T-cell (primary cell): ENCODE data around the gene PRKAR1B. TPM values are rescaled to one million over a fixed set of nuclear protein-coding genes. Genes with fewer than 3 reads are reported as not detected.
"Not testable (repeated sequence)": the region's sequence is repeated elsewhere in the genome, so short reads cannot be mapped to it uniquely, and the experiment has no call there.

Source experiments
- ATAC-seq, 4 experiments: fragments of 200-7000 bp in 3 of 4; fragments of 150-1000 bp in 1 of 4; cut with Tn5 transposase; replicated peaks in 1 of 4; 1 replicate in 3 of 4; 2 replicates in 1 of 4; pipeline ENCODE4 v1.10.0; 2021; ENCODE audit warnings: moderate library complexity in 3 of 4, mild to moderate bottlenecking in 2 of 4, moderate number of reproducible peaks in 1 of 4
- CTCF ChIA-PET, 2 donors: fragments of 300-600 bp; sonication (Branson Sonifier 250); formaldehyde crosslinking; loops; one replicate each; lab custom pipeline; 2022; ENCODE audit warnings: antibody characterized with exemption in 2 of 2; lab: Charles Lee
- POLR2A ChIA-PET, 2 donors: fragments of 300-600 bp; sonication (Branson Sonifier 250); formaldehyde crosslinking; loops; one replicate each; lab custom pipeline; 2022; ENCODE audit warnings: antibody characterized with exemption in 2 of 2; lab: Charles Lee
- DNase-seq, 35 experiments: peaks; one replicate each; pipeline versions ENCODE4 v3.0.0 to v3.0.0-alpha.2; 2013 to 2023
- H3K27ac ChIP-seq: one replicate; pipeline ENCODE4 v1.5.1; 2013; ENCODE audit warnings: low read length
- H3K27me3 ChIP-seq, 2 experiments: replicated peaks in 1 of 2; 1 replicate in 1 of 2; 2 replicates in 1 of 2; pipeline versions ENCODE4 v1.6.1 to v1.7.0; 2013; ENCODE audit warnings: low read length in 1 of 2, mixed read lengths in 1 of 2; ENCODE audit not compliant: control insufficient read depth in 2 of 2, insufficient read depth in 2 of 2; ENCODE audit errors: extremely low read depth in 1 of 2
- H3K36me3 ChIP-seq, 2 donors: 1 replicate in 1 of 2; 2 replicates in 1 of 2; pipeline versions ENCODE4 v1.6.1 to v1.7.0; 2013; ENCODE audit warnings: low read length in 1 of 2; ENCODE audit not compliant: control insufficient read depth in 2 of 2, insufficient read depth in 1 of 2; ENCODE audit errors: extremely low read depth in 1 of 2
- H3K4me1 ChIP-seq, 2 experiments: 1 replicate in 1 of 2; 2 replicates in 1 of 2; pipeline versions ENCODE4 v1.6.1 to v1.7.0; 2013; ENCODE audit warnings: low read length in 2 of 2, mixed read lengths in 1 of 2; ENCODE audit not compliant: insufficient read depth in 2 of 2, control insufficient read depth in 1 of 2; ENCODE audit errors: extremely low read depth in 1 of 2
- H3K4me3 ChIP-seq, 2 donors: 1 replicate in 1 of 2; 2 replicates in 1 of 2; pipeline versions ENCODE4 v1.5.1 to v1.7.0; 2013; ENCODE audit warnings: mild to moderate bottlenecking in 2 of 2, low read length in 1 of 2, moderate library complexity in 1 of 2; ENCODE audit not compliant: control insufficient read depth in 1 of 2; ENCODE audit errors: extremely low read depth in 1 of 2
- H3K9me3 ChIP-seq: 2 replicates; pipeline ENCODE4 v1.7.0; 2013
- H3K27ac Mint-ChIP-seq, 2 donors: one replicate each; pipeline ENCODE4 v1.8.0; 2020 to 2021; ENCODE audit warnings: mild to moderate bottlenecking in 2 of 2, mixed read lengths in 2 of 2
- H3K27me3 Mint-ChIP-seq, 2 donors: one replicate each; pipeline ENCODE4 v1.8.0; 2021 to 2022; ENCODE audit warnings: mixed read lengths in 2 of 2
- H3K36me3 Mint-ChIP-seq: one replicate; pipeline ENCODE4 v1.8.0; 2021; ENCODE audit warnings: mixed read lengths
- H3K4me1 Mint-ChIP-seq, 3 donors: one replicate each; pipeline ENCODE4 v1.8.0; 2020 to 2022; ENCODE audit warnings: mixed read lengths in 3 of 3, mild to moderate bottlenecking in 1 of 3
- H3K4me3 Mint-ChIP-seq, 3 donors: one replicate each; pipeline ENCODE4 v1.8.0; 2020 to 2022; ENCODE audit warnings: mild to moderate bottlenecking in 3 of 3, mixed read lengths in 3 of 3, moderate library complexity in 3 of 3
- H3K9me3 Mint-ChIP-seq, 3 donors: one replicate each; pipeline ENCODE4 v1.8.0; 2020 to 2022; ENCODE audit warnings: mixed read lengths in 3 of 3
- WGBS: methylation state at CpG from one replicate; pipeline ENCODE4 v1.1.5; 2013; ENCODE audit warnings: missing lambda C conversion rate; ENCODE audit not compliant: insufficient coverage; 5-methylcytosine and 5-hydroxymethylcytosine counted together
- total RNA-seq, 35 experiments: library from RNA in 6 of 35; stranded (reverse) in 6 of 35; fragments of 120-200 nt in 1 of 35; gene quantifications; one replicate each; pipeline versions ENCODE4 v1.2.1 to v1.2.4 and lab custom pipeline; 2013 to 2026

PRKAR1B gene
- total RNA-seq, 5 donors from 2014 or later (not counting 1 experiment from before 2014, with no cell fraction given) = 20.7 to 35.4 (median 24.4) TPM

DNA sequence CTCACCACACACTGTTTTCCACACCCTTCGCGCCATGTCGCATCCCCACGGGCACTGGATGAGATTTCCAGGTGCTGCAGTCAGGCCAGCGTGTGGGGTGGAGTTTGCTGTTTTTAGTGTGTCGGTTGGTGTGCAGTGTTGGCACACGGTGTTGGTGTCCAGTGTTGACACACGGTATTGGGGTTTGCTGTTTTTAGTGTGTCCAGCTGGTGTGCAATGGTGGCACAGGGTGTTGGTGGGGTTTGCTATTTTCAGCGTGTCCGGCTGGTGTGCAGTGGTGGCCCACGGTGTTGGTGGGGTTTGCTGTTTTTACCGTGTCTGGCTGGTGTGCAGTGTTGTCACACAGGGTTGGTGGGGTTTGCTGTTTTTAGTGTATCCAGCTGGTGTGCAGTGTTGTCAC lies 20.1 kb upstream of the PRKAR1B start:
- Mint-ChIP-seq H3K36me3 (peaks cover 34% of the 10 kb centered on the region), H3K27me3 (no peaks in the 10 kb centered on the region), H3K27ac (no peak overlapping the region), H3K4me1 (no peaks in the 10 kb centered on the region), H3K9me3 (no peaks in the 10 kb centered on the region), H3K4me3 (no peak overlapping the region)
- H3K27ac ChIP-seq = no peak overlapping the region
- POLR2A ChIA-PET = interaction anchor here in 1 of 2 donors (0.6 kb wide), 1 partner anchor 404 kb away, joined by 4 read pairs; no protein-coding TSS in a partner anchor
- no peak for ATAC-seq
- WGBS = 90% methylated on average over 8 of the region's 12 CpGs
- H3K9me3 ChIP-seq = no peaks in the 10 kb centered on the region
- CTCF ChIA-PET = no interaction called here
- no peak for DNase-seq
- H3K4me3 ChIP-seq = no peak overlapping the region
- H3K4me1 ChIP-seq = no peaks in the 10 kb centered on the region
- no peaks in the 10 kb centered on the region for H3K27me3 ChIP-seq
- peaks cover 7 to 8% of the 10 kb centered on the region in 2 donors for H3K36me3 ChIP-seq

DNA sequence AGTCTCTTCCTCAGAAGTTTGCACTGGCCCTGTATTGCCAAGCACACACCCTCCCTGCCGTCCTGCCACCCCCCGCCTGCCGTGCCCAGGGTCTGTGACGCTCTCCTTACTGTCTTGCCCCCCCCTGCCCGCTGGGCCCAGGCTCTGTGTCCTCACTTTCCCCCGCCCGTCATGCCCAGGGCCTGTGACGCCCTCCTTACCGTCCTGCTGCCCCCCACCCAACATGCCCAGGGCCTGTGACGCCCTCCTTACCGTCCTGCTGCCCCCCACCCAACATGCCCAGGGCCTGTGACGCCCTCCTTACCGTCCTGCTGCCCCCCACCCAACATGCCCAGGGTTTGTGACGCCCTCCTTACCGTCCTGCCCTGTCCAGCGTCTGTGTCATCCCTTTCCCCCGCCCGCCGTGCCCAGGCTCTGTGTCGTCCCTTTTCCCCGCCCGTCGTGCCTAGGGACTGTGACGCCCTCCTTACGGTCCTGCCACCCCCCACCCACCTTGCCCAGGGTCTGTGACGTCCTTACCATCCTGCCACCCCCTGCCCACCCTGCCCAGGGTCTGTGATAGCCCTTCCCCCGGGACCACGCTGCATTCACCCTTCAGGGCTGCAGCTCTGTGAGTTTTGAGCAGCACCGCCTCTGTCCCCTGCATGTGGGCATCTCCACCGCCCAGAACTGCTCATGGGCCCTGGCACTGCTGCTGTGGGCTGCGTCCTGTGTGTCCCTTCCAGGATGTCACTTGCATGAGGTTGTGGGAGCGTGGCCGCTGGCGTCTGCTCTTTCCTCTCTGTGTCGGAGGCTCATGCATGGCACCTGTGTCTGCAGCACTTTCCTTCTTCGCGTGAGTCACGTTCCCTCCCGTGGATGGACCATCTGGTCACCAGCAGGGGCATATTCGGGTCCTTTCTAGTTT lies 19.3 kb upstream of the PRKAR1B start:
- Histone ChIP-seq H3K4me3 (no peak overlapping the region), H3K36me3 (peaks cover 8 to 12% of the 10 kb centered on the region in 2 donors), H3K27me3 (no peaks in the 10 kb centered on the region), H3K4me1 (no peaks in the 10 kb centered on the region), H3K9me3 (no peaks in the 10 kb centered on the region), H3K27ac (no peak overlapping the region)
- Mint-ChIP-seq H3K4me3 (no peak overlapping the region), H3K9me3 (no peaks in the 10 kb centered on the region), H3K27ac (no peak overlapping the region), H3K4me1 (no peaks in the 10 kb centered on the region), H3K36me3 (peaks cover 34% of the 10 kb centered on the region), H3K27me3 (no peaks in the 10 kb centered on the region)
- 97% methylated on average over 26 of the region's 40 CpGs for WGBS
- DNase-seq (no peak), ATAC-seq (no peak)
- POLR2A ChIA-PET = no interaction called here
- CTCF ChIA-PET = no interaction called here

DNA sequence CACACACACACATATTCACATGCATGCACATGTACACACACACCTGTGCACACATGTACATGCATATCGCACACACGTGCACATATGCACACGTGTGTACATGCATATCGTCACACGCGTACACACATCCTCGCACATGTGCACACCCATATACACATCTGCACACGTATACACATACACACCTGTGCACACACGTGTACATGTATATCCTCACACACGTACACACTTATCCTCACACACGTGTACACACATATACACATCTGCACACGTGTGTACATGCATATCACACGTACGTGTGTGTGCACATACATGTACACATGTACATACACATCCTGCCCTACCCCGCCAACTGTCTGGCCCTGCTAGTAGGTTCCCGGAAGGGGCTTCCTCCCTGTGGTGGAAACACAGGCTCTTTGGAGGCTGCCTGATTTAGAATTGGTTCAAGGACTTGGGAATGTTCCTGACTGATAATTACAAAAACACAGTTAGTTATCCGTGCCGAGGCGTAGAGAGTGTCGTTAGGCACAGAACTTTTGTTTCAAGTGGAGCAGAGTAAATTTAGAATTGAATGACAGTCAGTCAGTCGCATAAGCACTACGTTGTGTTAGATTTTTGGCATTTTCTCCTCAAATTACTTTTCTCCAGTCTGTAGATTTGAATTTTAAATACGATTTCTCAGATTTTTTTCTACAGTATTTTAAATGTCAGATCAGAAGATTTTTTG lies 18.5 kb upstream of the PRKAR1B start:
- POLR2A ChIA-PET = no interaction called here
- no peaks in the 10 kb centered on the region for H3K27me3 Mint-ChIP-seq
- WGBS = 95% methylated on average over 15 of the region's 23 CpGs

DNA sequence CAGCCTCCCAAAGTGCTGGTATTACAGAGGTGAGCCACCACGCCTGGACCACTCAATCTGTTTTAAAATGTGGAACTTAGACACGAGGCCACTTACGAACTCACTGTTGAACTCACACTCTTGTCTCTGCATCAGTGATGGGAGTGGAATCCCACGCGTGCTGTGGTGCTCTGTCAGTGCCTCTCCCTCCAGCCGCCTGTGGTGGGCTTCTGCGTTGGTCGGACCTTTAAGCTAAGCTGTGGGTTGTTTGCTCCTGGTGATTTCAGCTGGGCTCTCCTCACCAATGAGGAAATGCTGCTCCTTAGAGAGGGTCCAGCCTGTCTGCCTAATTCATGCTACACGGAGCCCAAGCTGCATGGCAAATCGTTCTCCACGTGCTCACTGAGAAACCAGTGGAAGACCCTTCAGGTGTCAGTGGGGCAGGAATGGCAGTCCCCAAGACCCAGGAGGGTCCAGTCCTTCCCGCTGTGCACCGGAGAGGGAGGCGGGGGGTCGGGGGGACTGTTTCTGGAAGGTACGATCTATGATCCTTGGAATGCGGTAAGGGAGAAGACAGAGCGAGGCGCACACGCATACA lies 17.9 kb upstream of the PRKAR1B start:
- DNase-seq (no peak), ATAC-seq (no peak)
- no peak overlapping the region for H3K4me3 ChIP-seq
- no peaks in the 10 kb centered on the region for H3K9me3 ChIP-seq
- Mint-ChIP-seq H3K36me3 (peaks cover 42% of the 10 kb centered on the region), H3K9me3 (no peaks in the 10 kb centered on the region), H3K4me1 (no peaks in the 10 kb centered on the region), H3K27ac (no peak overlapping the region), H3K4me3 (no peak overlapping the region), H3K27me3 (no peaks in the 10 kb centered on the region)
- ChIA-PET POLR2A (no interaction called here), CTCF (no interaction called here)
- H3K4me1 ChIP-seq = no peaks in the 10 kb centered on the region
- 99% methylated on average over 20 of the region's 20 CpGs for WGBS
- no peaks in the 10 kb centered on the region for H3K27me3 ChIP-seq
- H3K27ac ChIP-seq = no peak overlapping the region
- peaks cover 7 to 20% of the 10 kb centered on the region in 2 donors for H3K36me3 ChIP-seq

More for the DNA sequence above, 18.5 kb upstream of the PRKAR1B start:
- Mint-ChIP-seq H3K36me3 (peaks cover 38% of the 10 kb centered on the region), H3K4me3 (no peak overlapping the region), H3K27ac (no peak overlapping the region), H3K9me3 (no peaks in the 10 kb centered on the region), H3K4me1 (no peaks in the 10 kb centered on the region)
- Histone ChIP-seq H3K36me3 (peaks cover 8 to 16% of the 10 kb centered on the region in 2 donors), H3K27ac (no peak overlapping the region), H3K4me1 (no peaks in the 10 kb centered on the region), H3K4me3 (no peak overlapping the region), H3K9me3 (no peaks in the 10 kb centered on the region), H3K27me3 (no peaks in the 10 kb centered on the region)
- DNase-seq (no peak), ATAC-seq (no peak)
- CTCF ChIA-PET = no interaction called here

DNA sequence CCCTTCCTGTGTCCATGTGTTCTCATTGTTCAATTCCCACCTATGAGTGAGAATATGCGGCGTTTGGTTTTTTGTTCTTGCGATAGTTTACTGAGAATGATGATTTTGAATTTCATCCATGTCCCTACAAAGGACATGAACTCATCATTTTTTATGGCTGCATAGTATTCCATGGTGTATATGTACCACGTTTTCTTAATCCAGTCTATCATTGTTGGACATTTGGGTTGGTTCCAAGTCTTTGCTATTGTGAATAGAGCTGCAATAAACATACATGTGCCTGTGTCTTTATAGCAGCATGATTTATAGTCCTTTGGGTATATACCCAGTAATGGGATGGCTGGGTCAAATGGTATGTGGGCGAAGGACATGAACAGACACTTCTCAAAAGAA lies 17.0 kb upstream of the PRKAR1B start:
- H3K4me1 ChIP-seq, H3K4me1 Mint-ChIP-seq, H3K27me3 ChIP-seq, DNase-seq, ATAC-seq, H3K9me3 ChIP-seq, H3K4me3 ChIP-seq, POLR2A ChIA-PET, H3K27me3 Mint-ChIP-seq, H3K4me3 Mint-ChIP-seq, H3K27ac ChIP-seq, H3K9me3 Mint-ChIP-seq, H3K27ac Mint-ChIP-seq: not testable (repeated sequence)
- CTCF ChIA-PET = interaction anchor here in 1 of 2 donors (0.7 kb wide), 1 partner anchor 427 kb away, joined by 3 read pairs; no protein-coding TSS in a partner anchor
- WGBS = no CpG with 5 or more reads among the region's 5 CpGs
- peaks cover 7 to 23% of the 10 kb centered on the region in 2 donors for H3K36me3 ChIP-seq
- peaks cover 38% of the 10 kb centered on the region for H3K36me3 Mint-ChIP-seq
